IMR-90 (cell line): Measurements from ENCODE around the gene ARFGEF3. TPM values are rescaled to one million over a fixed set of nuclear protein-coding genes. Genes with fewer than 3 reads are reported as not detected.
A peak's percentile ranks its signal among the peaks of the same experiment; 100 is the strongest.

Experiments
- ATAC-seq: fragments of 200-7000 bp; cut with Tn5 transposase; 2 replicates; pipeline ENCODE4 v1.9.1; 2020; ENCODE audit warnings: low read depth, mild to moderate bottlenecking, moderate library complexity
- BruUV-seq: library from RNA; stranded (reverse); fragments of 400-500 nt; replicated peaks from 2 replicates; lab custom pipeline; 2021; lab: Mats Ljungman, UMichigan
- CTCF ChIA-PET: fragments of 300-600 bp; formaldehyde crosslinking; extraction: SDS; loops from one replicate; lab custom pipeline; 2021; ENCODE audit warnings: antibody characterized with exemption; lab: Yijun Ruan, JAX
- POLR2A ChIA-PET: fragments of 300-600 bp; sonication (Branson Sonifier 250); formaldehyde crosslinking; loops from one replicate; lab custom pipeline; 2022; ENCODE audit warnings: antibody characterized with exemption; ENCODE audit not compliant: unreplicated experiment; lab: Charles Lee
- DNase-seq: peaks from one replicate; pipeline ENCODE4 v3.0.0; 2013
- H2AFZ ChIP-seq: replicated peaks from 2 replicates; pipeline ENCODE3; 2013; ENCODE audit warnings: low read length, mild to moderate bottlenecking; ENCODE audit not compliant: poor library complexity
- H2AK5ac ChIP-seq: 2 replicates; pipeline ENCODE4 v1.6.1; 2013; ENCODE audit warnings: low read depth, low read length, inconsistent platforms
- H2AK9ac ChIP-seq: replicated peaks from 2 replicates; pipeline ENCODE3; 2013; ENCODE audit warnings: mild to moderate bottlenecking, low read depth, low read length, moderate library complexity; ENCODE audit not compliant: poor library complexity
- H2BK120ac ChIP-seq: 2 replicates; pipeline ENCODE4 v1.6.1; 2013; ENCODE audit warnings: low read depth, low read length, inconsistent platforms
- H2BK15ac ChIP-seq: 3 replicates; pipeline ENCODE4 v1.6.1; 2013; ENCODE audit warnings: low read depth, low read length, inconsistent platforms
- H2BK20ac ChIP-seq: 2 replicates; pipeline ENCODE4 v1.6.1; 2013; ENCODE audit warnings: low read depth, mild to moderate bottlenecking, inconsistent platforms, low read length, moderate library complexity
- H2BK5ac ChIP-seq: 2 replicates; pipeline ENCODE4 v1.6.1; 2013; ENCODE audit warnings: mild to moderate bottlenecking, low read depth, low read length, inconsistent platforms; ENCODE audit not compliant: poor library complexity, severe bottlenecking
- H3K14ac ChIP-seq: replicated peaks from 2 replicates; pipeline ENCODE4 v1.6.1; 2013; ENCODE audit warnings: low read depth, low read length, inconsistent platforms
- H3K18ac ChIP-seq: 2 replicates; pipeline ENCODE4 v1.6.1; 2013; ENCODE audit warnings: low read depth, low read length, control low read depth
- H3K23ac ChIP-seq: 2 replicates; pipeline ENCODE4 v1.6.1; 2013; ENCODE audit warnings: low read depth, low read length, inconsistent platforms
- H3K27ac ChIP-seq: 2 replicates; pipeline ENCODE4 v1.5.1; 2013; ENCODE audit warnings: mild to moderate bottlenecking, control low read depth, low read length; ENCODE audit not compliant: insufficient read depth
- H3K27me3 ChIP-seq: 2 replicates; pipeline ENCODE4 v1.6.1; 2013; ENCODE audit warnings: low read length; ENCODE audit not compliant: control insufficient read depth, insufficient read depth
- H3K36me3 ChIP-seq: 2 replicates; pipeline ENCODE4 v1.6.1; 2013; ENCODE audit warnings: low read length, mixed read lengths; ENCODE audit not compliant: control insufficient read depth, insufficient read depth
- H3K4ac ChIP-seq: 2 replicates; pipeline ENCODE4 v1.6.1; 2013; ENCODE audit warnings: low read depth, low read length, inconsistent platforms
- H3K4me1 ChIP-seq: 2 replicates; pipeline ENCODE4 v1.6.1; 2013; ENCODE audit warnings: low read length, mixed read lengths; ENCODE audit not compliant: control insufficient read depth, insufficient read depth
- H3K4me2 ChIP-seq: 2 replicates; pipeline ENCODE4 v1.6.1; 2013; ENCODE audit warnings: low read depth, mild to moderate bottlenecking, control low read depth, low read length, moderate library complexity
- H3K4me3 ChIP-seq: 2 replicates; pipeline ENCODE4 v1.5.1; 2013; ENCODE audit warnings: low read depth, mild to moderate bottlenecking, control low read depth, low read length, moderate library complexity; ENCODE audit not compliant: insufficient read depth
- H3K56ac ChIP-seq: 2 replicates; pipeline ENCODE4 v1.6.1; 2013; ENCODE audit warnings: low read length, inconsistent platforms; ENCODE audit not compliant: insufficient read depth; ENCODE audit errors: extremely low read depth
- H3K79me1 ChIP-seq, 2 experiments: 2 replicates each; pipeline ENCODE4 v1.6.1; 2013; ENCODE audit warnings: low read length in 2 of 2, inconsistent platforms in 1 of 2, low read depth in 1 of 2
- H3K9ac ChIP-seq: 2 replicates; pipeline ENCODE4 v1.6.1; 2013; ENCODE audit warnings: low read depth, low read length, control low read depth
- H3K9me1 ChIP-seq: 2 replicates; pipeline ENCODE4 v1.6.1; 2013; ENCODE audit warnings: low read length, inconsistent platforms; ENCODE audit not compliant: insufficient read depth
- H3K9me3 ChIP-seq: 2 replicates; pipeline ENCODE4 v1.6.1; 2013; ENCODE audit warnings: low read length; ENCODE audit not compliant: control insufficient read depth, insufficient read depth
- H4K20me1 ChIP-seq: 2 replicates; pipeline ENCODE4 v1.6.1; 2013; ENCODE audit warnings: low read length, inconsistent platforms; ENCODE audit not compliant: insufficient read depth
- H4K5ac ChIP-seq: 2 replicates; pipeline ENCODE4 v1.6.1; 2013; ENCODE audit warnings: mild to moderate bottlenecking, low read depth, low read length, control low read depth
- H4K8ac ChIP-seq, 2 experiments: 2 replicates each; pipeline ENCODE4 v1.6.1; 2013; ENCODE audit warnings: low read depth in 2 of 2, low read length in 2 of 2, control low read depth in 1 of 2, inconsistent platforms in 1 of 2
- H4K91ac ChIP-seq: 2 replicates; pipeline ENCODE4 v1.6.1; 2013; ENCODE audit warnings: low read depth, low read length, inconsistent platforms; ENCODE audit not compliant: insufficient read depth
- MAZ ChIP-seq: IDR thresholded peaks from 2 replicates; pipeline ENCODE4 v1.6.1; 2012; ENCODE audit warnings: low read depth, mild to moderate bottlenecking, low read length, improper control_type of control experiment, moderate library complexity, borderline replicate concordance
- RCOR1 ChIP-seq: IDR thresholded peaks from 2 replicates; pipeline ENCODE4 v1.6.1; 2012; ENCODE audit warnings: mild to moderate bottlenecking, low read length, improper control_type of control experiment; ENCODE audit not compliant: insufficient replicate concordance
- RFX5 ChIP-seq: IDR thresholded peaks from 2 replicates; pipeline ENCODE4 v1.8.0; 2012; ENCODE audit warnings: low read depth, mild to moderate bottlenecking, low read length, moderate library complexity
- SMC3 ChIP-seq: fragments of 150-350 bp; IDR thresholded peaks from 2 replicates; pipeline ENCODE4 v1.6.1; 2016; ENCODE audit warnings: low read depth, mild to moderate bottlenecking, antibody characterized with exemption, low read length, moderate library complexity
- WGBS, 2 experiments: methylation state at CpG; one replicate each; pipeline versions ENCODE4 v1.1.5 to v1.1.7; 2013; ENCODE audit warnings: missing lambda C conversion rate in 2 of 2; ENCODE audit not compliant: insufficient read length in 1 of 2; ENCODE audit errors: extremely low coverage in 2 of 2; 5-methylcytosine and 5-hydroxymethylcytosine counted together
- dilution Hi-C: fragments of 300-500 bp; cut with HindIII; formaldehyde crosslinking; loops from one replicate; pipeline ENCODE4 v1.14.3; 2018; ENCODE audit warnings: low sequenced_read_pairs; ENCODE audit not compliant: unreplicated experiment
- in situ Hi-C: fragments of 300-500 bp; cut with MboI; formaldehyde crosslinking; loops from 3 replicates; pipeline ENCODE4 v1.14.3; 2019; ENCODE audit warnings: low sequenced_read_pairs, inconsistent platforms, mixed read lengths
- intact Hi-C: fragments of 100-400 bp; cut with micrococcal nuclease; formaldehyde crosslinking; loops from 2 replicates; pipeline ENCODE4 v1.10.0; 2022
- polyA plus RNA-seq, 3 experiments: library from polyadenylated mRNA; depleted of rRNA; stranded (reverse); fragments of >200 nt; gene quantifications; 2 replicates each; pipeline ENCODE4 v1.2.3, GENCODE V29; 2012; ENCODE audit warnings: low replicate concordance in 1 of 3
- total RNA-seq: library from RNA; depleted of rRNA; stranded (reverse); fragments of >200 nt; gene quantifications from 2 replicates; pipeline ENCODE4 v1.2.3, GENCODE V29; 2012

Gene ARFGEF3
- total and polyA plus RNA-seq, 2 of the 4 experiments (the other 2 are of a cell fraction) = under 0.01 to 0.02 TPM

DNA sequence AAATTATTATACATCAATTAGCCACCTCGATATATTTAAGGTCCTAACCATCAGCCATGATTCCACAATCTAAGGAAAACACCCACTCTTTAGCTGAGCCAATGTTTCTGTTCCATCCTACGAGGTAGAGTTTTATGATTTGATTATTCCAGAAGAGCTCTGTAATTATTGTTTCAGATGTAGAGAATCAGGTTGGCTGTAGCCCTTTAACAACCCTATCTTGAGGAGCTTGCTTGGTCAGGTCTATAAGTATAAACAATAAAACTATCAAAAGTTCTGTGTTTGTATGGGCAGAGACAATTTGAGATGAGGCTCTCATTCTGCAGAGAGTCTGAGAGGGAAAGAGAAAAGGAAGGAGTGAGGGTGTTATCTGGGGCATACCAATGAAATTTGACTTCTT lies 56.7 kb downstream of the ARFGEF3 start, which contains the start of gene PBOV1:
PBOV1 (minus strand) TSS at position 43 of the 400 bp plus-strand sequence. CDS start 96 bp downstream, outside the sequence.
- DNase-seq (no peak), ATAC-seq (no peak)
- Histone ChIP-seq H3K27ac (no peak within 1 kb of the TSS), H4K20me1 (no peaks in the 10 kb centered on the region), H3K9me1 (no peaks in the 10 kb centered on the region), H4K91ac (no peak within 1 kb of the TSS), H3K36me3 (no peaks in the 10 kb centered on the region), H3K23ac (no peak within 1 kb of the TSS), H3K79me1 (no peaks in the 10 kb centered on the region), H3K4me2 (no peak within 1 kb of the TSS), H2AFZ (no peak within 1 kb of the TSS), H2BK5ac (no peak within 1 kb of the TSS), H3K56ac (no peak within 1 kb of the TSS), H3K27me3 (peaks cover 15% of the 10 kb centered on the region), H3K14ac (no peak within 1 kb of the TSS), H3K4ac (no peak within 1 kb of the TSS), H3K4me1 (no peaks in the 10 kb centered on the region), H2BK15ac (no peak within 1 kb of the TSS), H2BK120ac (no peak within 1 kb of the TSS), H2BK20ac (no peak within 1 kb of the TSS), H3K9me3 (no peaks in the 10 kb centered on the region), H2AK5ac (no peak within 1 kb of the TSS), H4K8ac (no peak within 1 kb of the TSS), H3K4me3 (no peak within 1 kb of the TSS), H3K18ac (no peak within 1 kb of the TSS), H2AK9ac (peak within 1 kb of the TSS; percentile 39), H3K9ac (no peak within 1 kb of the TSS), H4K5ac (no peak within 1 kb of the TSS)
- BruUV-seq = no TSS peak
- ChIA-PET POLR2A (no interaction called here), CTCF (no interaction called here)
- intact Hi-C loops = no loop called here
- in situ Hi-C loops = no loop called here
- WGBS, 2 experiments = no CpG with 5 or more reads among the region's 2 CpGs
- TF ChIP-seq RCOR1 (no peak), MAZ (no peak), RFX5 (no peak), SMC3 (no peak)
- dilution Hi-C loops = no loop called here
